Measurements from ENCODE around the gene PREX1.
A peak's percentile ranks its signal among the peaks of the same experiment; 100 is the strongest.
"Not testable (repeated sequence)": the region's sequence is repeated elsewhere in the genome, so short reads cannot be mapped to it uniquely, and the experiment has no call there.

Gene PREX1

DNA sequence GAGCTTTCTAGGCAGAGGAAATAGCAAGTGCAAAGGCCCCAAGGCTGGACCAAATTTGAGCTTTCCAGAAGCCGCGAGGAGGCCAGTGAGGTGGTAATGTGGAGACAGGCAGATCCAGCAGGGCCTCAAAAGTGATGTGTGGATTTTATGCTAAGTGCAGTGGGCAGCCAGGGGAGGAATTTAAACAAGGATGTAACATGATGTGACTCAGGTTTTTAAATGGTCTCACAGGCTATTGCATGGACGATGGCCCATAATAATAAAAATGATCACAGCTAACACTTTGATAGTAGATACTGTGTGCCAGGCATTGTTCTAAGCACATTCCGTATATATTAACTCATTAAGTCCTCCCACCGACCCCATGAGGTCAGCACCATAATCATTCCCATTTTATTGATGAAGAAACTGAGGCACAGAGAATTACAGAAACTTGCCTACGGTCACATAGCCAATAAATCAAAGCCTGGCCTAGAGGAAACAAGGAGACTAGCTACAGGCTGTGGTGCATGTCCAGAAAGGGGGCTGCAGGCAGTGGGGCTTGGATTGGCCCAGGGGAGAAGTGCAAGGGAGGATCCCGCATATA lies 18.0 kb upstream of the PREX1 start:
- DNase-seq, result no peak

- DNase-seq, result no peak
Observed at GRCh38 chr20:48844996-48845395, 17.2 kb upstream of the PREX1 start.

DNA sequence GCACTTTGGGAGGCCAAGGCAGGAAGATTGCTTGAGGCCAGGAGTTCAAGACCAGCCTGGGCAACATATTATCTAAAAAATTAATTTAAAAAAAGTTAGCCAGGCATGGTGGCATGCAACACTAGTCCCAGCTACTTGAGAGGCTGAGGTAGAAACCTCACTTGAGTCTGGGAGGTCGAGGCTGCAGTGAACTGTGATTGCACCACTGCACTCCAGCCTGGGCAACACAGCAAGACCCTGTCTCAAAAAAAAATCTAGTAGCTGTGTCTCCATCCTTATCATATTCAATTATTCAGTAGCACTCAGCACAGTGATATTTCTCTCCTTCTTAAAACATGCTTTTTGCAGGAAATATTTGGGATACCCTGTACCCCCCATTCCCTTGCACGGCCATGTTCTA lies 16.1 kb upstream of the PREX1 start:
- not testable (repeated sequence) for DNase-seq

DNA sequence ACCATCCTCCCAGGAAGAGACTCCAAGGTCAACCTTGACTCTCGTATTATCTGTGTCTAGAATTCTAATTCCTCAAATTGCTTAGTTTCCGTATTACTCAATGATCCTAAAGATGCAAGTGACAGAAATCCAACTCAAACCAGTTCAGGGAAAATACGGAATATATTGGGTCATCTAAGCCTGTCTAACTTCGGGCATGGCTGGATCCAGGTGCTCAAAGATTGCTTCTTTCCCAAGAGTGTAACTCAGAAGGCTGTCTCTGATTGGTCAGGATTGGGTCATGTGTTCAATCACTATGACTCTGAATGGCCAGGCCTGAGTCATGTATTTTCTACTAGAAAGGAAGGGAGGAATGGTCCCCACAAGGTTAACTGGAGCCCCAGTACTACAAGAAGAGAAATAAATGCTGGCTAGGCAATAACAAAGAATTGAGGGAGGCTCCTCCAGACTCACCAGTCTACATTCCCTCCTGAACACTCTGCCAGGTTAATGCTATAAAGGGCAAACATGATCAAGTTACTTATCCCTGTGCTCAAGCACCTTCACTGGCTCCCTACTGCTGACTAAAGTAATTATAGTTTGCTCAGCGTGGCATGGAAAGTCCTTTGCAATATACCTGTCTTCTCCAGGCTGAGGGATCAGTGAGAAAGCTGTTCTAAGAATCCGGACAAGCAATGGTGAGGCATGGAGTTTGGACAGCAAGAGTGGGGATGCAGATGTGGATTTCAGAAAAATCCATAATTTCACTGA lies 15.4 kb upstream of the PREX1 start:
- DNase-seq, result no peak

- no peak for DNase-seq
Observed at GRCh38 chr20:48841875-48842529, 14.2 kb upstream of the PREX1 start.

GRCh38 chr20:48841196-48841874 lies 13.5 kb upstream of the PREX1 start:
- no peak for DNase-seq

- no peak for DNase-seq
Observed at GRCh38 chr20:48839154-48839917, 11.5 kb upstream of the PREX1 start.

- no peak for DNase-seq
Observed at GRCh38 chr20:48837014-48837413, 9.2 kb upstream of the PREX1 start.

GRCh38 chr20:48835390-48835789 lies 7.6 kb upstream of the PREX1 start:
- DNase-seq, result no peak

GRCh38 chr20:48834278-48834677 lies 6.5 kb upstream of the PREX1 start:
- DNase-seq, result no peak

DNA sequence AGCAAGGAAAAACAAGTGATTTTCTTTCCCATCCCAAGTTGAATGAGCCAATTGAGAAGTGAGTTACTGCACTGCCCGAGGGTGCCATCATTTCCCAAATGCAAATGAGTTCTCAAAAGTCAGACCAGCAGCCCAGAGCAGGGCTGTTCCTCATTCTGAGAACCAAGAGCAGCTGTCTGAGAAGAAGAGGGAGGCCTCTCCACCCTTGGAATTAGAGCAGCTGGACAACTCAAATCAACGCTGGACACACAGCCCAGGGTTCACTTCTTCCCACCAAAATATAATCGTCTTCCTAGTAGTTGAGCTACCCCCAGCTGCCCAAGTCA lies 4.6 kb upstream of the PREX1 start:
- peak; percentile 43 for DNase-seq

- no peak for DNase-seq
Observed at GRCh38 chr20:48831718-48832404, 4.1 kb upstream of the PREX1 start.

- no peak for DNase-seq
Observed at GRCh38 chr20:48830826-48831318, 3.1 kb upstream of the PREX1 start.

- DNase-seq, result no peak
Observed at GRCh38 chr20:48829940-48830339, 2.1 kb upstream of the PREX1 start.

- DNase-seq, result no peak
Observed at GRCh38 chr20:48828734-48829460, 1.1 kb upstream of the PREX1 start.

DNA sequence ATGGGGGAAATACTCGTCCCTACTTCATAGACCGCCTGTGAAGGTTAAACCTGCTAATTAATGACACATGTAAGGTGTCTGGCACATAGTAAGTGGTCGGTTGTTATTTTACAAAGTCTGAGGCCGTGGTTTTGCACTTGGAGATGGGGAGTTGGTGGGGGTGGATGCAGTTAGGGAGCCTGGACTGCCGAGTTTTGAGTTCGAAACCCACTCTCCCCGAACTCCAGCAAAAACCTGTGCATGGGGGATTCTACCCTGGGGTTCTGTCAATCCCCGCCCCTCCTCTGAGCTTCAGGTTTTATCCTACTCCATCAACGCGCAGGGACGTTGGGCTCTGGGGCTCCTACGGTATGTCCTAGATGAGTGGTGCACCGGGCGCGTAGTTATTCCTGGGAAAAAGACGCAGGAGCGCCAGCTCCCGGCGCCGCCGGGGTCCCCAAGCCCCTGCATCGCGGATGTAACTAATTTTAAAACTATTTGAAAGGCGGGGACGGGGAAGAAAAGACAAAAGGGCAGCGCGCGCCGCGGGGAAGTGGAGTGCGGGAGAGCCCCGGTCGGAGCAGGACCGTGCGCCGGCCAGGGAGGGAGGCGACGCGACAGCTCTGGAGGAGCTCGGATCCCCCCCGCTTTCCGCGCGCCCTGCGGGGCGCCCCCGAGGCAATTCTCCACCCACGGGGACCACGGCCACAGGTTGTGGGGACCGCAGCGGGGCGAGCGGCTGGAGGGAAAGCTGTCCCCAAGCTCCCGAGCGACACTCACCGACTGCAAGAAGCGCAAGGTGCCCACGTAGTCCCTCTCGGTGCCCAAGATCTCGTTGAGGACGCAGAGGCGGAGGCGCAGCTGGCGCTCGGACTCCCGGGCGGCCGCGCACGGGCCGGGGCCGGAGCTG lies 672 bp downstream of the PREX1 start:
- peak; percentile 30 for DNase-seq

DNA sequence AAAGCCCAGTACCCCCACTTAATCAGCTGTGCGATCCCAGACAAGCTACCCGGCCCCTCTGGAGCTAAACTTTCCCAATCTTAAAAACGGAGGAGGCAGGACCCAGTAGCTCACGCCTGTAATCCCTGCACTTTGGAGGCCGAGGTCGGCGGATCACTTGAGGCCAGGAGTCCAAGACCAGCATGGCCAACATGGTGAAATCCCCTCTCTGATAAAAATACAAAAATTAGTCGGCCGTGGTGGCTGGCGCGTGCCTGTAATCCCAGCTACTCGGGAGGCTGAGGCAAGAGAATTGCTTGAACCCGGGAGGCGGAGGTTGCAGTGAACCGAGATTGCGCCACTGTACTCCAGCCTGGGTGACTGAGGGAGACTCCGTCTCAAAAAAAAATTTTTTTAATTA lies 1.3 kb downstream of the PREX1 start:
- DNase-seq, result not testable (repeated sequence)

DNA sequence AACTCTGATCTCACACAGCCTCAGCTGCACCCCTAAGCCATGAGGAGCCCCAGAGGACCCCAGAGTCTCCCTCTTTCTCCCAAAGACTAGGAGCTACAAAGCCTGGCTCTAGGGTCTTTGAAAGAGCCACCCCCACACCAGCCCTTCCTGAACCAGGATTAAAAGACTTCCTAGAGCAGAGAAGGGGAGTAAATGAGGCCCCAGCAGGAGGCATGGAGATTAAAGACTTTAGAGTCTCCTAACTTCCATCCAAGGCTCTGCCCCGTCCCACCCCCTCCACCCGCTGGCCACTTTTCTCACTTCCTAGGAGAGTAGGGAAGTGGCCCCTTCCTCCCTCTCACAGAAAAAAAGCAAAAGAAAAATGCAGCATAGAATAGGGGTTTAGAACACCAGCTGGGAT lies 1.7 kb downstream of the PREX1 start:
- no peak for DNase-seq

DNA sequence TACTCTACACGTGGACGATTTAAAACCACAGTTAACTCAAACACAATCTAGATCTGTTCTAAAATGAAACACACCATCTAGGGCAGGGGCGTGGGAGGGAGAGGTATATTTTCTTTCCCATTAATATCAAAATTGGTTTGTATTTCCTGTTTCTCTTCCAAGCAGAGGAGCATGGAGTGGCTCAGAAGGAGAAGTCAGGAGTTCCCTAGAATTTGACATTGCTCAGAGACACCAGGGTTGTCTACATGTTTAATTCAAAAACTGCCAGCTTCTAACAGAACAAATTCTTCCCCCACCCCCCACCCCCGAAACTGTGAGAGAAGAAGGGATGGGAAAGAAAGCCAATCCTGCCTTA lies 2.3 kb downstream of the PREX1 start:
- no peak for DNase-seq

DNA sequence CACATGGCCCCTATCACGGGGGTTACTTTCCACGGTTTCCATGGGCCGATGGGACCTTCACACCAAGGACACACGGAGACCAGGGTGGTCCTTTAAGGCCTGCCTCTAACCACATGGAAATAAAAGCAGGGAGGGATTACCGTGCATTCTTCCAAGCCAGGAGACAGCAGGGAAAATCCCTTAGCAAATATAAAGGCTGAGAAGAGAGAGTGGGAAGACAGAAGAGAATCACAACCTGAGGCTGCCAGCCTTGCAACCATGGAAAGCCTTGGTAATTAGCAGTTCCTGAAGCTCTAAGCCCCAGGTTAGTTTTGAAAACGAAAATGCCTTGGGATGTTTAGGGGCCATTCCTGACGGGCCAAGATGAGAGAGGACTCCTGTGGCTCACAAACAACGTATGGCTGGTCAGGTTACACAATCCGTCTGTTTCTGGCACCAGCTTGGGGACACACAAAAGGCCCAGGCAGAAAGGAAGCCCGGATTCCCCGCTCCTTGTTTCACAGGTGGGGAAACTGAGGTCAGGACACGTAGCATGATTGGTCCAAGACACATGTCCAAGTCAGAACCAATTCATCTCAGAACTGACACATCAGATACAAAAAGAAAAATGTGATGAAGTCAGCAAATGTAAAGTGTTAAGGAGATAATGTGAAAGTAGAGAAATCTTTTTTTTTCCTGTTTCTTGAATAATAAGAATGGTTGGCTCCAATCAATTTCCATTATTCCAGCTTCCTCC lies 2.8 kb downstream of the PREX1 start:
- DNase-seq, result no peak
